Spleen (tissue), 11 donors: ENCODE data around the gene NARF. TPM values are rescaled to one million over a fixed set of nuclear protein-coding genes. Genes with fewer than 3 reads are reported as not detected.

Source experiments
- DNase-seq: peaks from one replicate; pipeline ENCODE4 v3.0.0-alpha.2; 2020
- H3K27ac ChIP-seq, 8 donors: fragments of 200-600 bp; sonication (generic) in 7 of 8; 1 replicate in 4 of 8; 2 replicates in 4 of 8; pipeline versions ENCODE4 v1.5.0 to v1.8.0; 2016 to 2021; ENCODE audit warnings: inconsistent platforms in 4 of 8, mild to moderate bottlenecking in 4 of 8, moderate library complexity in 1 of 8
- H3K27me3 ChIP-seq, 7 donors: fragments of 200-600 bp; sonication (generic) in 6 of 7; replicated peaks in 1 of 7; 1 replicate in 4 of 7; 2 replicates in 3 of 7; pipeline versions ENCODE4 v1.5.0 to v1.8.0; 2016 to 2021; ENCODE audit warnings: inconsistent platforms in 3 of 7, mild to moderate bottlenecking in 1 of 7
- H3K36me3 ChIP-seq, 6 donors: fragments of 200-600 bp; sonication (generic) in 5 of 6; 1 replicate in 4 of 6; 2 replicates in 2 of 6; pipeline versions ENCODE4 v1.5.0 to v1.8.0; 2016 to 2021; ENCODE audit warnings: inconsistent platforms in 2 of 6
- H3K4me1 ChIP-seq, 6 donors: fragments of 200-600 bp; sonication (generic) in 5 of 6; 1 replicate in 3 of 6; 2 replicates in 3 of 6; pipeline versions ENCODE4 v1.5.0 to v1.8.0; 2016 to 2021; ENCODE audit warnings: inconsistent platforms in 3 of 6
- H3K4me3 ChIP-seq, 8 donors: fragments of 200-600 bp; sonication (generic) in 7 of 8; 1 replicate in 4 of 8; 2 replicates in 4 of 8; pipeline versions ENCODE4 v1.5.0 to v1.8.0; 2016 to 2021; ENCODE audit warnings: inconsistent platforms in 4 of 8, mild to moderate bottlenecking in 4 of 8, moderate library complexity in 2 of 8
- H3K9me3 ChIP-seq, 8 donors: fragments of 200-600 bp; sonication (generic) in 7 of 8; 1 replicate in 4 of 8; 2 replicates in 4 of 8; pipeline versions ENCODE4 v1.5.0 to v1.8.0; 2016 to 2021; ENCODE audit warnings: inconsistent platforms in 4 of 8
- CTCF ChIP-seq, 11 experiments: fragments of 200-600 bp in 7 of 11; fragments of 450-650 bp in 4 of 11; sonication (generic) in 4 of 11; IDR thresholded peaks in 8 of 11; conservative IDR thresholded peaks in 3 of 11; 1 replicate in 7 of 11; 2 replicates in 4 of 11; pipeline versions ENCODE4 v1.4.0 to v1.8.0; 2016 to 2021; ENCODE audit warnings: antibody characterized with exemption in 11 of 11, inconsistent platforms in 4 of 11, mild to moderate bottlenecking in 1 of 11
- POLR2A ChIP-seq, 3 donors: fragments of 450-650 bp; IDR thresholded peaks; one replicate each; pipeline ENCODE4 v1.5.1; 2017; ENCODE audit warnings: antibody characterized with exemption in 3 of 3, mild to moderate bottlenecking in 1 of 3
- POLR2AphosphoS5 ChIP-seq, 3 donors: sonication (generic); formaldehyde crosslinking; IDR thresholded peaks; one replicate each; pipeline ENCODE4 v1.5.1; 2017; ENCODE audit warnings: antibody characterized with exemption in 3 of 3
- WGBS, 5 donors: extraction: QIAGEN DNeasy Blood & Tissue Kit in 3 of 5; methylation state at CpG; one replicate each; pipeline versions ENCODE4 v1.1.5 to v1.1.7; 2013 to 2018; 5-methylcytosine and 5-hydroxymethylcytosine counted together
- intact Hi-C: fragments of 100-400 bp; cut with DNase I; formaldehyde crosslinking; loops from one replicate; pipeline ENCODE4 v1.15.0; 2023; ENCODE audit warnings: low total_unique reads
- polyA plus RNA-seq, 3 donors: library from polyadenylated mRNA; stranded (reverse); fragments of 200-250 nt; gene quantifications; one replicate each; pipeline ENCODE4 v1.2.1, GENCODE V29; 2013
- total RNA-seq, 7 donors: library from RNA; depleted of rRNA in 3 of 7; stranded (reverse); fragments of >200 nt in 3 of 7; fragmentation: NEBNext Ultra II Directional in 4 of 7; extraction: Animal tissue kit (Norgen Biotek cat#: 25700) in 4 of 7; gene quantifications; one replicate each; pipeline versions ENCODE4 v1.1.0 to v1.2.1, GENCODE V29; 2016 to 2021
- donor health status: healthy with polysubstance abuse.
- donor health status: DM: no; HTN: no; CAD: no; lungs with moderate emphysema.
- donor health status: DM: no; HTN: no; CAD: no.
- donor health status: Bipolar disorder and iron deficiency.
- donor health status: healthy.
- donor health status: DM: no; HTN: no; CAD: no.
- donor health status: DM: yes; HTN: yes; CAD: no.

NARF gene
- total and polyA plus RNA-seq, 10 donors: 59.5 to 127 (median 97.7) TPM

GRCh38 chr17:82465023-82465603 lies 6.6 kb downstream of the NARF start:
- no peak for DNase-seq
- TF ChIP-seq POLR2A (IDR thresholded peaks at IDR 0.05) (no peak), POLR2AphosphoS5 (IDR thresholded peaks at IDR 0.05) (no peak), CTCF (IDR thresholded peaks at IDR 0.05 in 8 of 11, conservative IDR thresholded peaks at IDR 0.05 in 3 of 11) (no peak)
- Histone ChIP-seq H3K27me3 (no peaks in the 10 kb centered on the region), H3K4me3 (no peak overlapping the region), H3K36me3 (peaks cover 4 to 100% (median 94%) of the 10 kb centered on the region in 6 donors), H3K9me3 (no peaks in the 10 kb centered on the region), H3K4me1 (peaks cover 0 to 50% (median 28%) of the 10 kb centered on the region in 6 donors), H3K27ac (peak overlapping the region in 2 of 8 donors; percentile 60 to 66)
- 88 to 94% (median 91%) methylated on average over 6 to 7 of the region's 7 CpGs for WGBS, 5 donors
- intact Hi-C loops: no loop called here

- no peaks in the 10 kb centered on the region for H3K27me3 ChIP-seq
- no peak overlapping the region for H3K4me3 ChIP-seq
- intact Hi-C loops: no loop called here
- H3K4me1 ChIP-seq: peaks cover 0 to 15% (median 8%) of the 10 kb centered on the region in 6 donors
- 91 to 94% (median 92%) methylated on average over 7 of the region's 7 CpGs for WGBS, 5 donors
- TF ChIP-seq POLR2AphosphoS5 (IDR thresholded peaks at IDR 0.05) (no peak), POLR2A (IDR thresholded peaks at IDR 0.05) (no peak), CTCF (IDR thresholded peaks at IDR 0.05 in 8 of 11, conservative IDR thresholded peaks at IDR 0.05 in 3 of 11) (no peak)
- H3K36me3 ChIP-seq: peaks cover 7 to 99% (median 88%) of the 10 kb centered on the region in 6 donors
- no peak overlapping the region for H3K27ac ChIP-seq
- H3K9me3 ChIP-seq: no peaks in the 10 kb centered on the region
- DNase-seq: no peak
Observed at GRCh38 chr17:82468692-82469091, 10.2 kb downstream of the NARF start.

- H3K4me1 ChIP-seq: peaks cover 0 to 1% (median 0%) of the 10 kb centered on the region in 6 donors
- 94 to 99% (median 98%) methylated on average over 7 of the region's 7 CpGs for WGBS, 5 donors
- H3K4me3 ChIP-seq: no peak overlapping the region
- H3K9me3 ChIP-seq: no peaks in the 10 kb centered on the region
- intact Hi-C loops: no loop called here
- H3K36me3 ChIP-seq: peaks cover 7 to 99% (median 86%) of the 10 kb centered on the region in 6 donors
- DNase-seq: no peak
- H3K27ac ChIP-seq: no peak overlapping the region
- TF ChIP-seq POLR2A (IDR thresholded peaks at IDR 0.05) (no peak), POLR2AphosphoS5 (IDR thresholded peaks at IDR 0.05) (no peak), CTCF (IDR thresholded peaks at IDR 0.05 in 8 of 11, conservative IDR thresholded peaks at IDR 0.05 in 3 of 11) (no peak)
- no peaks in the 10 kb centered on the region for H3K27me3 ChIP-seq
Observed at GRCh38 chr17:82470065-82470464, 11.5 kb downstream of the NARF start.

GRCh38 chr17:82474223-82475010 lies 15.9 kb downstream of the NARF start:
- Histone ChIP-seq H3K36me3 (peaks cover 4 to 99% (median 88%) of the 10 kb centered on the region in 6 donors), H3K4me3 (no peak overlapping the region), H3K4me1 (peaks cover 0 to 21% (median 0%) of the 10 kb centered on the region in 6 donors), H3K27me3 (no peaks in the 10 kb centered on the region), H3K9me3 (no peaks in the 10 kb centered on the region), H3K27ac (no peak overlapping the region)
- no peak for TF ChIP-seq POLR2AphosphoS5 (IDR thresholded peaks at IDR 0.05)
- TF ChIP-seq CTCF (IDR thresholded peaks at IDR 0.05 in 8 of 11, conservative IDR thresholded peaks at IDR 0.05 in 3 of 11): no peak
- TF ChIP-seq POLR2A (IDR thresholded peaks at IDR 0.05): no peak
- intact Hi-C loops: no loop called here
- 81 to 88% (median 85%) methylated on average over 11 of the region's 11 CpGs for WGBS, 5 donors
- no peak for DNase-seq
